Hippocampal formation (tissue), 2 donors: ENCODE data around the gene FCRL6.

Experiments
- DNase-seq, 2 donors: peaks; one replicate each; lab custom pipeline; 2025; lab: John Stamatoyannopoulos, UW

FCRL6 gene

DNA sequence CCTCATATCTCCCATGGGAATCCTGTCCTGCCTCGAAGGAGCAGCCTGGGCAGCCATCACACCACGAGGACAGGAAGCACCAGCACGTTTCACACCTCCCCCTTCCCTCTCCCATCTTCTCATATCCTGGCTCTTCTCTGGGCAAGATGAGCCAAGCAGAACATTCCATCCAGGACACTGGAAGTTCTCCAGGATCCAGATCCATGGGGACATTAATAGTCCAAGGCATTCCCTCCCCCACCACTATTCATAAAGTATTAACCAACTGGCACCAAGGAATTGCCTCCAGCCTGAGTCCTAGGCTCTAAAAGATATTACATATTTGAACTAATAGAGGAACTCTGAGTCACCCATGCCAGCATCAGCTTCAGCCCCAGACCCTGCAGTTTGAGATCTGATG, 33.2 kb downstream of the FCRL6 start:
- DNase-seq = no peak

DNA sequence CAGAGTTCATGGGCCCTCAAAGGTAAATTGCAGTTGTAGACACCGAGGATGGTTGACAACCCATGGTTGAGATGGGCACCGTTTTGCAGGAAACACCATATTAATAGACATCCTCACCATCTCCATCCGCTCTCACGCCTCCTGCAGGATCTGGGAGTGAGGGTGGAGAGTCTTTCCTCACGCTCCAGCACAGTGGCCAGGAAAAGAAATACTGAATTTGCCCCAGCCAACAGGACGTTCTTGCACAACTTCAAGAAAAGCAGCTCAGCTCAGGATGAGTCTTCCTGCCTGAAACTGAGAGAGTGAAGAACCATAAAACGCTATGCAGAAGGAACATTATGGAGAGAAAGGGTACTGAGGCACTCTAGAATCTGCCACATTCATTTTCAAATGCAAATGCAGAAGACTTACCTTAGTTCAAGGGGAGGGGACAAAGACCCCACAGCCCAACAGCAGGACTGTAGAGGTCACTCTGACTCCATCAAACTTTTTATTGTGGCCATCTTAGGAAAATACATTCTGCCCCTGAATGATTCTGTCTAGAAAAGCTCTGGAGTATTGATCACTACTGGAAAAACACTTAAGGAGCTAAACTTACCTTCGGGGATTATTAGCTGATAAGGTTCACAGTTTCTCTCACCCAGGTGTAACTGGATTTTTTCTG, 33.8 kb downstream of the FCRL6 start:
- DNase-seq = no peak

DNA sequence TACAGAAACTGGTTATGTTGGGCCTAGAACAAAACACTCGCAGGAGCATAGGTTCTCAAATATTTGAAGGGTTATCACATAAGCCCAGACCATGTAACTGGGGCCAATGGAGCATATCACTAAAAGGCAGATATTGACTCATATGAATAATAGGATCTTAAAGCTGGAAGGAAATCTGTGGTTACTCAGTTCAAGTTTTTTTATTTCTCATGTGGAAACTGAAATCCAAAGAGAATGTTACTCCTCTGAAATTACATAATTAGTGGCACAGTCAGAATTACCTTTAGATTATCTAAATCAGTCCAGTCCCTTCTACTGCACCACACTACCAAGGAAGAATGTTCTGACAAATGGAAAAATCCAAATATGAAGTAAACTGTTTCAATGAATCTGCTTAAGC, 36.6 kb downstream of the FCRL6 start:
- DNase-seq = no peak

DNA sequence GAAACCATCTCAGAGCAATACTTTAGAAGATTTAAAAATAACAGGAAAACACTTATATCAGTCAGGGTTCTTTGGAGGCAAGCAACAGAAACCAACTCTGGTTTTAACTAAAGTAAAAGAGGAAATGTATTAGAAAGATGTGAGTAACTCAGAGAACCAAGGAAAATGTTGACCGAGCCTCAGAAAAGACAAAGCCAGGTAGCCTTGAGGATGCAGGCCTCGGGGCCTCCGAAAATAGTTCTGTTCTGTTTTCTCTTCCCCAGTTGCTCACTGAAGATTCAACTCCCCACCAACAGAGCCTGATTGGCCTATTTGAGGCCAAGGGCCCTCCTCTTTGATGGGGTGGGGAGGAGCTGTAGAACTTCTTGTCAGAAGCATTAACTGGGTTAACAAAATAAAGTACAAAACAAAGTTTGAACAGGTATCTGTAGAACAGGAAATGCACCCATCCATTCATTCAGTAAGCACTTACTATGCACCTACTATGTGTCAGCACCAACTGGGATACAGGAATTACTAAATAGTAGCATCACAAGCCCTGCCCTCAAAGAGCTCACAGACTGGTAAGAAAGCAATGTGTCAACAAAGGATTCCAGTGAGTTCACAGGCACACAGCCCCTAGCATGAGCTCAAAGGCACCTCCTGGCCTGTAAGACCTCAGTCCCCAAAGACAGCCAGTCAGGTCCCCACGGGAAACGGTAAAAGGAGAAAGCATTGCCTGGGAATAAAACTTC, 37.1 kb downstream of the FCRL6 start:
- no peak for DNase-seq

DNA sequence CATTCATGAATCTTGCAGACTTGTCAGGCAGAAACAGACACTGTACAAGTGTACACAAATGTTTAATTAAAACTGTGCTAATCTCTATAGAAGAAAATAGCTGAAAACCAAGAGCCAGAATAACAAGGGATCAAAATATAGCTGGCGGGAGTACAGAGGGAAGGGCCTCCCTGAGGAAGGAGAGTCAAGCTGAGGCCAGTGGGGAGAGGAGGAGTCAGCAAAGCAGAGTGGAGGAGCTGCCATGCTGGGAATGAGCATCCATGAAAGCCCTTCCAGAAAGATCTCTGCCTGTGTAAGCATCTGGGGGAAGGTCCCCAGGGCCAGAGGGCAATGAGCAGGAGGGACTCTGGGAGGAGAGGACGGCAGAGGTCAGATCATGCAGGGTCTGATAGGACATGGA, 39.6 kb downstream of the FCRL6 start:
- DNase-seq = no peak

DNA sequence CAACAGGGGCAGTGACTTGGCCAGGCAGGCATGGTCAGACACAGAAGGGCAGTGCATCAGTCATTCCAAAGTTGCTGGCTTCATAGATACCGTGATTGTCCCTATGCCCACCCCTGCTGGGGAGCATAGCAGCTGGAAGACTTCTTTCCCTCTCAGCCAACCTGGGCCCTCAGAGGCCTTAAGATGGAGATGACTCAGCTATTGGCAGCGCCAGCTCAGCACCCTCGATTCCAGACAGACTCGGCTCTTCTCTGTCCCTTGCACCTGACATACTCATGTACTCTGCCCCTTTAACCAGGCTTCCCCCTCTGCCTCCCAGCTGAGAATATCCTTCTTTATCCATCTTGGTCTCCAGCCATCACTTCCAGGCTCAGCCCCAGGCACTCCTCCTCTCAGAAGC, 41.3 kb downstream of the FCRL6 start:
- DNase-seq = no peak

DNA sequence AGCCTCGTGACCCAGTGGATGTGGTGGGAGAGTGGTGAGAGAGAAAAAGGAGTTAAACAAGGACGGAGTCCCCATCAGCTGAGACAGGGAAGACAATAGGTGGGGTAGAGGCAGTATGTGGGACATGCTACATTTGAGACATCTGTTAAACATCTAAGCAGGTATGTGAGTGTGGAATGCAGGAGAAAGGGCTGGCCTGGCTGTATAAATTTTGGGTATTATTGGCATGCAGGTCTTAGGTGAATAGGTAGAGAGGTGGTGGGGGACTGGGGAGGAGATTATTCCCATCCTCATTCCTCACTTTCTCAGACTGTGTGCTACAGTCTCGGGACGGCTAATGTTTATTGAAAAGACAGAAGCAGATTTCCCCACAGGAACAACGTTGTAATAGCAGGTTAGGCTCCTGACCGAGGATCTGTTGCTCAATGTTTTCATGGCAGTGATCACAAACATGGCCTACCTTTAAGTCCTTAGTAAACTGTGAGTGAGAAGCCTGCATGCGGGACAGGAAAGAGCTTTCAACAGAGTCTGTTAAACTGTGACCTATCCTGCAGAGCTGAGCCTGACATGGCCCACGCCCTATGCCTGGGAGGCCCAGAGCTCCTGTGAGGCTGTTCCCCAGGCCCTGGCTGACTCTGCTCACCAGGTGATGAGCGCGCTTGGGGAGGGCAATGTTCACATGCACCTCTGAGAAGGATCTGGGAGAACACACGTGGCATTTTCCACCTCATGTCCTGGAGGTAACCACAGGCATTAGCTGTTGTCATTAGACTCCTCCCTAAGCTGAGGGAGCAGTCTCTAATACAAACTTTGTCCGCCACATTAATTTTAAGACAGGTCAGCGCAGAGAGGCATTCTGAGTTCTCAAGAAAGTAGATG, 43.8 kb downstream of the FCRL6 start:
- DNase-seq = no peak

DNA sequence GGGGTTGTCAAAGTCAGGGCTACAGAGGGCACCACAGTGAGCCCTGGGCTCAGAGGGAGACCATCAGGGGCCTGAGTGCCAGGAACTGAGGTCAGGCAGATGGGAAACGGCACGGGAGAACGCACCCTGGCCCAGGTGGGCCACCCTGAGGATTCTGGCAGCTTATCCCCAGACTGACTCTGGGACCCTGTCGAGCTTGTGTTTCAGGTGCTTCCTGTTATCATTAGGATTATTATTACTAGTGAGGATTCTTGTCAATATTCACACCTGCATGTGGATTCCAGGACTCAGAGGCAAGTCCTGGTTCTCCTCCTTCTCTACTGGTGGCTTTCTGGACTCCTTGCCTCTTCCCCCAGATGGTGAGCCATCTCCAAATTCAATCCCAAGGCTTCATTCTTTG, 45.1 kb downstream of the FCRL6 start:
- DNase-seq = no peak

DNA sequence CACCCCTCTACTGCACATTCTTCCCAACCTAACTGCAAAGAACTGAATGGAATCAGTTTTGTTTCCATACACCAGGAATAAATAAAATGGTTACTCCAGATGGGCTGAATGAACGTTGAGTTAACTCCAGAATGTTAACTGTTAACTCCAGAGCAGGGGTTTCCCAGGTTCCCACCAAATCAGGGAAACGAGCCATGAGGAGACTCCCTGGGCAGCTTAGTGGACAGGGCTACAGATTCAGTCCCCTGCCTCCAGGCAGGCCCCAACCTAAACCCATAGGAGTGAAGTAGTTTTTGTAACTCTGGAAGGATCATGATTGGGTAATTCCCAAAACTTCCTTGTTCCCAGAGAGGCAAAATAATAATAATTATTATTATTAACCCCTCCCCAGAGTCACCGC, 46.2 kb downstream of the FCRL6 start:
- no peak for DNase-seq

DNA sequence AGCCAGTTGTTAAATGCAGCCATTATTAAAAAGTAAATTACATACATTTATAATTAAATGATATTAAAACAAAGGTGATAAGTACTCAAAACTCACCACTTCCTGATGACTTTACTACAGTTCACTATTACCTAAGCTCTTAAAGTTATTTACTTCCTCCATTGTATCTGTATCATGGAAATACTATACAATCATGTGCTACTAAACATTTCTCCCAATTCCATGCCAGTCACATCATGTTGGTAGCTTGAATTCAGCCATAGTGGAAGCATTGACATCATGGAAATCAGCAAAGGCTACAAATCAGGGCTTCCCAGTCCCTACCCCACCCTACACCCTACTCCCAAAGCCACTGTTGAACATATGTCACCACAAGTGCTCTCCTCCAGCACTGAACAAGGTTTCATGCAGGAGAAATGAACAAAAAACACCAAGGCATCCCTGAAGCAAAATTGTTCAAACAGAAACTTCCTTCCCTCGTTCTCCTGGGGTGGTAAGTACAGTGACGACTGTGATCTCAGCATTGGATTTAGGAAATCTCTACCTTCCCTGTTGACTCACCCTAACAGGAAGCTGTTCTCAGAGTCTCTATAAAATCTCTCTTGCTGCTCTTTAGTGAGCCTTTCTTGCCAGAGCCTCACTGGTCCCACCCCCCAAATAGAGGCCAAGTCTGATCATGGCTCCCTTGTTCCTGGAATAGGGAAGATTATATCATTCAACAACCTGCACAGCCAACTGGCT, 47.6 kb downstream of the FCRL6 start:
- DNase-seq = no peak

DNA sequence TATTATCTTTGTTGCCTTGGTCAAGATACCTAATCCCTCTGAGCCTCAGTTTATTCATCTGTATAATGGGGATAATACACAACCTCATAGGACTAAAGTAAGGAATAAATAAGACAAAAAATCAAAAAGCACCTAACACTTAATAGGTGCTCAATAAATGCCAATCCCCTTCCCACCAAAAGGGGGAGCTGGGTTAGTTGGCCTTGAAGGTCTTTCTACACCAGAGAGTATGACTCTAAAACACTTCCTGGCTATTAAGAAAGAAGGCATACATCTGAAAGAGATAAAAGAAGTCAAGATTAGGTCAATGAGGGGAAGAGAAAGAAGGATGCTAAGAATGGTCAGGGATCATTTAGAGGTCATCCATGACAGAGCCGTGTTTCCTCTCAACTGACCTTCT, 49.2 kb downstream of the FCRL6 start:
- DNase-seq = no peak

DNA sequence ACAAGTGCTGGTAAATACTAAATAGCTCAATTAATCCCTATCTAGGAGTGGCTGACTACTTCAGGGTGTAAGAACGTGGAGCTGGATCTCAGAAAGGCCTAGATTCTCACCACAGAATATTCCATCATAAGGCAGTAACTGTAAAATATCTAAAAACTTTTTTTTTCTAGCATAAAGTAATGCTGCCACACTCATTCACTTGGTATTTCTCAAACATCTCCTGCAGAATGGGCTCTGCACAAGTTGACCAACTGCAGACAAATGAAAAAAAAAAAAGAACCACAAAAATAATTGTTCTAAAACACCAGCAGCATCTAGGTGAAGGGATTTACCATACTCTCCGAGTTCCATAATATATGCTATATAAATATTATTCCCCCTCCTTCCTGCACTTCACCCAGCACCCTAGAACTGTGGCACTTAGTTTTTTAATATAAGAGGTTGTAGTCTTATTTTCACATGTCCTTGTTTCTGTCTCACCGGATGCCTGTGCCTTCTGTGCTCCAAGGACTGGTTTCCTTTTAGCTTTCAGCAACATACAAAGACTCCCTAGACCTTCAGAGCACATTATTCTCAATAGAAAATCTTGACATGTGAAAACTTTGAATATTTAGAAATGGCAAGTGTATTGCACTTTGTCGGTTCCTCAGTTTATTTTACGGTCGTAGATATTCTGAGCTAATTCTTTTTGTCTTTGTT, 51.4 kb downstream of the FCRL6 start:
- no peak for DNase-seq

DNA sequence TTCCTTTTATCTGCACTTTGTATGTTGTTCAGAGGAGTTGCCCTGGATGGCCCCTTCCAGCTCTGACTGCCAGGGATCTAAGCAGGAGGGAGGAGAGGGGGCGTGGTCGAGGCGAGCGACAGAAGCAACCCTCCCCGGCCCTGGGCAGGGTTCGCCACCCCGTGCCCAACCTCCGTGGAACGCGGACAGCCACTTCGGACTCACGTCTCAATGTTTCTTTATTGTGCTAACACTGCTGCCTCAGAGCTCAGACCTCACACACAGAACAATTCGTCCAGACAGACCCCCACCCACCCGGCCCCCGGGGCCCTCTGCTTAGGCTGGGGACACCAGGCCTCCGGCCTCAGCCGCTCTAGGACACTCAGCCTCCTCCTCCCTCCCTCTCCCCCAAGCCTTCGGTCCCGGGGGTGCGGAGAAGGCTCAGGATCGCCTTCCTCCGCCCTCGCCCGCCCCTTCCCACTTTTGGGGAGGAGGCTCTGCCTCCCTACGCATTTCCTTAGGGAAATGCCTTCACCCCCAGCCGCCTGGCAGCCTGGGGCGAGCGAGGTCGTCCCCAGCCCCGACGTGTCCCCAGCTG, 52.0 kb downstream of the FCRL6 start:
- DNase-seq = peak; percentile 49 to 51

DNA sequence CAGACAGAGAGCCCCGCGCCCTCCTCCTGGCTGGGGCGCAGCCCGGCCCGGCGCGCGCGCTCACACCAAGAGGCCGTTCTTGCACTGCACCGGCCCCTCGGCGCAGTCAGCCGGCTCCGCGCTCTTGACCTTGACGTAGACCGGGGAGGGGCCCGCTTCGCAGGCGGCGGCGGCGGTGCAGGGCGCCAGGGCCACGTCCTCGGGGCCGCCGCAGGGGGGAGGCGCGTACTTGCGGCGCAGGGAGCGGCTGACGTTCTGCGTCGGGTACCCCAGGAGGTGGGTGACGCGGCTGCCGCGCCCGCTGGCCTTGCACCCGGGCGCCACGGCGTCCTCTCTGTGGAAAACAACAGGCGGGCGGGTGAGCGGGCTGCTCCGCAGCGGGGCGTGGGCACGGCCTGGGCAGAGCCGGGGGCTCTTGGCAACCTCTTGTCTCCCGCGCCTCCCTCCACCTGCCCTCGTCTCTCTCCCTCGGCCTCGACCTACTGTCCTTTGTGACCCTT, 52.6 kb downstream of the FCRL6 start:
- DNase-seq = peak; percentile 38 to 67

DNA sequence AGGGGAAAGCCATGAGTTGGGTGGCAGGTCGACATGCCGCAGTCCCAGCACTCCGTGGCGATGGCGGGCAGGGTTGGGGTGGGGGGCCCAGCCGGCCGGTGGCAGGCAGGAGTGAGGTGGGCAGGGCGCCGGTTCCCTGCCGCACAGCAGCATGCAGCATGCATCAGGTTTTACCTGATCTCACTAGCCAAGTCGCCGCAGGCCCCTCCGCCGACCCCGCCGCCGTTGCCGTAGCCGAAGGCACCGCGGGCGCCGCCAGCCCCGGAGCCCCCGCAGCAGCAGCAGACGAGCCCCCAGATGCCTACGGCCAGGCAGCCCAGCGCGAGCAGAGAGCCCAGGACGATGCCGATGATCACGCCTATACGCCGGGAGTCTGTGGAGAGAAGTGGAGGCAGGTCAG, 53.5 kb downstream of the FCRL6 start:
- no peak for DNase-seq

DNA sequence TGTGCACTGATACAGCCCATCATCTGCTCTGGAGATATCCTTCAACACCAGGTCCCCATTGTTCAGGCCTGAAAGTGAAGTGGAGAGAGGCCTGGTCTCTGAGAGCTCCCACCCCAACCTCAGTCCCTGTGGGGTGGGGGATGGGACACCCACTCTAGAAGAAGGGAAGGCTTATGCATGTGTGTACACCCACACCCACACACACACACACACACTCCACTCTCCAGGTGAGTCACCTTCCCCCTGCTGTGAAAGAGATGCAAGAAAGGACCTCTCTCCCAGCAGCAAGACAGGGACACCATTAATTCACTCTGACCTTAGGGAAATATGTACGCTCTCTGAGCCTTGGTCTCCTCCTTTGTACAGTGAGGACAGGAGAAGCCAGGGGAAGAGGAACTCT, 54.4 kb downstream of the FCRL6 start:
- no peak for DNase-seq

DNA sequence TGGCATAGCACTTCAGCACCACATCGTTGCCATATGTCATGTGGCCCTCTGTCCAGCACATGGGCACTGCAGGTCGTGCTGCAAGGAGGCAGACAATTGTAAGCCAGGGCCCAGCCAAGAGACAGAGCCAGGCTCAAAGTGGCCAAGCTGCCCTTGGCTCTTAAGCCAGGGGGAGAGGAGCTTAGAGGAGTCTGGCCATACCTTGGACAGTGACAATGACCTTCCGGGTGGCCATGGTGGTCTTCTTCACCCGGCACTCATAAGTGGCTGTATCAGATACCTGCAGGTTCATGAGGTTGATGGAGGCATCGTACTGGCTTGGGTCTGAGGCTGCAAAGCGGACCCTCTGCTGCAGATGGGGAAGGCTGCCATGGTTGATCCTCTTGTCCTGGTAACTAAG, 55.7 kb downstream of the FCRL6 start:
- no peak for DNase-seq

DNA sequence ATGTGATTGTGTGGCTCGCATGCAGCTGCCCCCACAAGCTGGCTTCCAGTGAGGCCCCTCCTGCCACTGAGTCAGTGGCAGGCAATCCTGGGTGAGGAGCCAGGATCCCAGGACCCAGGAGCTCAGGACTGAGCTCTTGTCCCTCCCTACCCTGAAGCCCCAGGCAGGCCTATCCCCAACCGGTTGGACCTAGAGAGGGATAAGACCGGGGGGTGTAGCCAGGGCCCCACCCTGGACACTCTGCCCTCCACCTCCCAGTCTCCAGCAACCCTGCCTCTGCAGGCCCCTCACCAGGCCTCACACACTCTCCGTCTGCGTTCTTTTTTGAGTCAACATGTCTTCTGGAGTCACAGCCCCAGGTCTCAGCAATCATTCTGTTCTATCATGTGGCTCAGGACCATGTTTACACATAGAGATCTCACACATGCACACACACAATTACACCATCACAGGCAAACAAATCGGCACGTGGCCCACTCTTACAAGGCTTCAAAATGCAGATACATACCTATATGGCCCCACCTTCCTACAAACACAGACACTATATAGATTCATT, 57.7 kb downstream of the FCRL6 start:
- no peak for DNase-seq

DNA sequence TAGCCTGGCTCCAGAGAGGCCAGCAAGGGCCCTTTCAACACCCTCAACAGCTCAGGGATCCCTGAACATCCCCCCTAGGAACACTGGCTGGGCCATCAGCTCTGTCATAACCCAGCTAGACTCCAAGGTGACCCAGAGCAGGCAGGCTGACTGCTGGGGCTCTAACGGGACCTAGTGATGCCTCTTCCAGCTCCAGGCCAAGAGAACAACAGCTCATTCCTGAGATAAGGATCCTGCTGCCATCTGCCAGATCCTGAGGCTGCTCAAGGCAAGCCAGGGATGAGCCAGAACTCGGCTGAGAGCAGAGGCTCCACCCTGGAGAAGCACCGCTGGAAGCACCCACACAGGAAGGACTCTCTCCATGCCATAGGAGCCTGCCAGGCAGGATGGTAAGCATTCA, 58.3 kb downstream of the FCRL6 start:
- DNase-seq = no peak

DNA sequence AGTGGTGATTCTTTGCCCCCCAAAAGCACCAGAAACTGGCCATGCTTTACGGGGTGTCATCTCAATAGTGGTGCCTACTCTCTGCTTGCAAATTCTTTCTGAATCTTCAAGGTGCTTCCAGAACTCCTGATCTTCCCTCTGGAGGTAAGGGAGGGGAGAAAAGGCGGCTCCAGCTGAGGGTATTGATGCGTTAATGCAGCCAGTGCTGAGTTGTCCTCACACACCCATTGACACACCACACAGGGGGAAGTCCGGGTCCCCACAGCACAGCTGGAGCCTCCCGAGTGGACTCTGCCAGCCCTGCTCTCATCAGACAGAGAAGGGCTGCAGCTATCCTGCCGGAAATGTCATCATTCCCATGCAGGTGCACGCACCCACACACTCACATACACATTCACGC, 59.1 kb downstream of the FCRL6 start:
- DNase-seq = no peak

DNA sequence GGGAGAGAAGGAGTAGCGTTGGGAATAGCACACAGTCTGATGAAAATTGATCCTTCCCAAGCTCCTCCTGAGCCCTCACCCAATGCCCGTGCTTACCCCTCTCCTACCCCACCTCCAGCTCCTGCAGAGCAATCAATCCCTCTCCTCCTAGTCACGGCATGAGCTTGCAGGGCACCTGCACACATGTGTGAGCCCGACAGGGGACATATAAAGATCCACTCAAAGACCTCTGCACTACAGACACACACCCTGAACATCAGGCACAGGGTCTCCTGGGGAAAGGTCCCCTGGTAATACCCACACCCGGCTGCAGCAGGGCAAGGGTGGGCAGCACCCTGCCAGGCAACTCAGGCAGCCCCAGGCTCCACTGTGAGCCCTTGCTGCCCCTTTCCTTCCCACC, 59.9 kb downstream of the FCRL6 start:
- DNase-seq = no peak
